Measurements from ENCODE around the gene SERPINA12.
A peak's percentile ranks its signal among the peaks of the same experiment; 100 is the strongest.

The SERPINA12 gene, protein sequence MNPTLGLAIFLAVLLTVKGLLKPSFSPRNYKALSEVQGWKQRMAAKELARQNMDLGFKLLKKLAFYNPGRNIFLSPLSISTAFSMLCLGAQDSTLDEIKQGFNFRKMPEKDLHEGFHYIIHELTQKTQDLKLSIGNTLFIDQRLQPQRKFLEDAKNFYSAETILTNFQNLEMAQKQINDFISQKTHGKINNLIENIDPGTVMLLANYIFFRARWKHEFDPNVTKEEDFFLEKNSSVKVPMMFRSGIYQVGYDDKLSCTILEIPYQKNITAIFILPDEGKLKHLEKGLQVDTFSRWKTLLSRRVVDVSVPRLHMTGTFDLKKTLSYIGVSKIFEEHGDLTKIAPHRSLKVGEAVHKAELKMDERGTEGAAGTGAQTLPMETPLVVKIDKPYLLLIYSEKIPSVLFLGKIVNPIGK

DNA sequence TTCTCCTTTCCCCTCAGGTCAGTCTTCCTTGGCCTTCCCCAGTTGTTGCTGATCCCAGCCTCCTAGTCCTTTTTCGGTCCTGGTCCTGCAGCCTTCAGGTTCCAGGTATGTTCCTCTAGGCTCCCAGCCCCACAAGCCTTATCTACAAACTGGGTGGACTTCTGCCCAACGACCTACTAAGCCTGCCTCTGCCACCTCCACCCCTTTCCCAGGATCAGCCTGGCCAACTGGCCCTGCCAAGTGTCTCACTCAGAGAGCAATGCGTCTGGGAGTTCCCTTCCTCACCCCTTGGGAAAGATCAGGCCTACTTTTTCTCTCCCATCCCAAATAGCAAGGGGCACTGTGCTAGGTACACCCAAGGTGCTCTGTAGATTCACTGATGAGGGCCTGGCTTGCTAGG lies at the start of gene SERPINA12:
Gene SERPINA12, minus strand, starts transcription at position 114 of the 400 bp plus-strand sequence. CDS start 11,072 bp downstream, outside the sequence.
- no peak for DNase-seq

DNA sequence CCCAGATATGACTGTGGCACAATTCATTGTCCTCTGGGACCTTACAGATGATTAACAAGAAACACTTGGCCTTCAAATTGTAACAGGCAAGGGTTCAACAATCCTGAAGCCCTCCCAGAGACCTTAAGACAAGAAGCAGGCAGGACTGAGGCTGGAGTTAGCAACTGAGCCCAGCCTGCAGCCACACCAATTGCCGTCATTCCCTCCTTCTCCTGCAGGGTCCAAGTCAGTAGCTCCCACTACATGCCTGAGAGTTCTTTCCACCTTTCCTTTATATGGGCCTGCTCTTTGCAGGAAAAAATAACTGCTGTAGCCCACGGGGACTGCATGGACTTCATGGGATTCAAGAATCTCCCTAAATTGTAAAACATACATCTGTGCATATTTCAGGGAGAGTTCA lies 49.6 kb upstream of the SERPINA12 start:
- DNase-seq = no peak

DNA sequence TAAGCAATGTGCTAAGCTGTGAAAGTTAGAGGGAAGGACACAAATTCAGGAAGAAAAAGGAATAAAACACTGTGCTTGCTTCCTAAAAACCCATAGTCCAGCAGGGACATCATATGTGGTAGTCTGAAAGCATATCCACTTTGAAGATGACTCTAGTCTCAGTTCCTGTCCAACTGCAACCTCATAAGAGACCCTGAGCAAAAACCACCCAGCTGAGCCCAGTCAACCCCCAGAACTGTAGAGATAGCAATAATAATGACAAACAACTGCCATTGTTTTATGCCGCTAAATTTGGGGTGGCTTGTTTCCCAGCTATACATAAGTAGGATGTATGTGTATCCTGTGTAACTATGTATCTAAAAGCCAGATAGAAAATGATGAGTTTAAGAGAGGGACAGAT lies 48.1 kb upstream of the SERPINA12 start:
- no peak for DNase-seq

DNA sequence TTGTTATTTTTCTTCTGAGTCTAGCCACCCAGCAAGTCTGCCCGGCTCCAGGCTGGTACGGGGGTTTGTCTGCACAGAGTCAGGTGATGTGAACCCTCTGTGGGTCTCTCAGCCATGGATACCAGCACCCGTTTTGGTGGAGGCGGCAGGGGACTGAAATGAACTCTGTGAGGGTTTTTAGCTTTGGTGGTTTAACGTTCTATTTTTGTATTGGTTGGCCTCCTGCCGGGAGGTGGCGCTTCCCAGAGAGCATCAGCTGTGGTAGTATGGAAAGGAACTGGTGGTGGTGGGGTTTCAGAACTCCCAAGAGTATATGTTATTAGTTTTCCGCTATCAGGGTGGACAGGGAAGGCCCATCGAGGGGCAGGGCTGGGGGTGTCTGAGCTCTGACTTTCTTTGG lies 46.7 kb upstream of the SERPINA12 start:
- no peak for DNase-seq

DNA sequence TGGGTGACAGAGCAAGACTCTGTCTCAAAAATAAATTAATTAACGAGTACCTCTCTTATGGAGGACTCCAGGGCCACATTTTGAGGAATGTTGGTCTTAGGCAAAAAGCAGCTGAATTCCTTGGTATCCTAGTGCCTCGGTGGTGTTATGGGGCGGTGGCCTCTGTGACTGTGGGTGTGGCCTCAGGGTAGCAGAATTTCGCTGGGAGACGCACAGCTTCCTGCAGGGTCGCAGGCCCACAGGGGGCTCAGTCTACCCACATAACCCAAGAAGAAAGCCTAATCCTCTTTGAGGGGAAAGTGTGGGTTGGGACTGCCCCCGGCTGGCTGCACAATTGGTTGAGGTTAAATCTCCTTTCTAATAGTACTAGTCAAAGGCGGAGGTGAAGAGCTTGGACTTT lies 40.8 kb upstream of the SERPINA12 start:
- DNase-seq = no peak

GRCh38 chr14:94548999-94549985 lies 40.0 kb upstream of the SERPINA12 start:
- peak; percentile 40 for DNase-seq

- no peak for DNase-seq
Measured at GRCh38 chr14:94548131-94548998, 39.1 kb upstream of the SERPINA12 start.

- no peak for DNase-seq
Measured at GRCh38 chr14:94547726-94548125, 38.5 kb upstream of the SERPINA12 start.

GRCh38 chr14:94547151-94547680 lies 37.9 kb upstream of the SERPINA12 start:
- DNase-seq = no peak

DNA sequence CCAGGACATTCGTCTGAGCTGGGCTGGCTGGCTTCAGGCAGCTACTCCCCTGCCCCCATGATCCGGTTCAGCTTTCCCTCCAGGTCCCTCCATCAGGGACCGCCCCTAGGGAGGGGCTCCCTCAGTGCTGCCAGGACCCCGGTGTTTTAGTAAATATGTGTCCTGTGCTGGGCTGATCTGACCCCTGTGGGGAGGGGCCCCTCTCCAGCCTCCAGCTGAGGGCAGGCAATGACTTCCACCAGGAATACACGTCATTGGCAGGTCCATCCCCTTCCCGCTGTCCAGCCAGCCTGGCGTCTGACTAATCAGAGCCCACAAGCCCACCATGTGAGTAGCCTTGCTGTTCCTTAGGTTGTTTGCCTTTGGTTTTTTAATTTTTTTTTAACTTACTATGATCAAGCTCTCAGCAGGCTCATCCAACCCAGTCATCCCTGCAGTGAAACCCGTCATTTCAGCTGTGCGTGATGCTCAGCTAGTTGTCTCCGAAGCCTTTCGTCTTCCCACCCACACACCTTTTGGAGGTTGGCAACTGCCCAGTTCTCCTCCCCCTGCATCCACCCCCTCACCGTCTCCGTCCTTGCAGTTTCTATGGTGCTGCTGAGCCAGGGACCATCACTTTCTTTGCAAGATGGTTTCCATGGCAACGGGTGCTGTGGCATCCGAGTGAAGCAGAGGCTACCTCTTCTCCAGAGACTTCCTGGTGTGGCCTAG lies 36.0 kb upstream of the SERPINA12 start:
- no peak for DNase-seq

- no peak for DNase-seq
Measured at GRCh38 chr14:94544726-94545125, 35.5 kb upstream of the SERPINA12 start.

GRCh38 chr14:94543449-94544124 lies 34.3 kb upstream of the SERPINA12 start:
- no peak for DNase-seq

- no peak for DNase-seq
Measured at GRCh38 chr14:94542811-94543440, 33.7 kb upstream of the SERPINA12 start.

- no peak for DNase-seq
Measured at GRCh38 chr14:94542111-94542810, 33.0 kb upstream of the SERPINA12 start.

DNA sequence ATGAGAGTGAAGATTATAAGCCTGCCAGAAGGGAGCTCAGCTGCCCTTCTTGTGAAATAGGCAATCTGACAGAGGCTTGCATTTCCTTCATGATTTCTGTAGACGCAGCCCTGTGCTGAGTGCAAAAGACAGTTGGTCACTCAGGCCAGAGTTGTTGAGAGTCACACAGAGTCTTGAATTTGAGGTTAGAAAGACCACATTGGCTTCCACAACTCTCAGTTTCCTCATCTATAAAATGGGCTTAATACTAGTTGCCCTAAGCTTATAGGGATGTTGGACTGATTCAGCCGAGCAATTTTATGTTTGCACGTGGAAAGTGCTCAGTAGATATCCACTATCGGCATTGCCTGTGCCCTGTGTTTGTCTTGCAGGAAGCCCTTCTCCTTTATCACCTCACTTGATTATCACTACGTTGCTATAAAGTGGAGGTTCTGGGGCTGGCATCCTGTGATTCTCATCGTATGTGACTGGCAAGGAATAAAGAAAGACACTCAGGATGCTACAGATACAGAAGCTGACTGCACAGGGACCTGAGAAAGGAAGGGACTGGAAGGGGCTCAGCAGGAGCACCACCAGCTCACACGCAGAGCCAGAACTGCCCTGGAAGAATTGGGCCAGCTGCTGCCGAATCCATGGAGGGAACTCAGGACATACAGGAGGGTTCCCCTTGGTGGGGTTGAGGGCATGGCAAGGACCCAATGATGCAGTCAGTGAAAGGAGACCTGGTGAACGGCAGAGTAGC lies 32.1 kb upstream of the SERPINA12 start:
- DNase-seq = no peak

DNA sequence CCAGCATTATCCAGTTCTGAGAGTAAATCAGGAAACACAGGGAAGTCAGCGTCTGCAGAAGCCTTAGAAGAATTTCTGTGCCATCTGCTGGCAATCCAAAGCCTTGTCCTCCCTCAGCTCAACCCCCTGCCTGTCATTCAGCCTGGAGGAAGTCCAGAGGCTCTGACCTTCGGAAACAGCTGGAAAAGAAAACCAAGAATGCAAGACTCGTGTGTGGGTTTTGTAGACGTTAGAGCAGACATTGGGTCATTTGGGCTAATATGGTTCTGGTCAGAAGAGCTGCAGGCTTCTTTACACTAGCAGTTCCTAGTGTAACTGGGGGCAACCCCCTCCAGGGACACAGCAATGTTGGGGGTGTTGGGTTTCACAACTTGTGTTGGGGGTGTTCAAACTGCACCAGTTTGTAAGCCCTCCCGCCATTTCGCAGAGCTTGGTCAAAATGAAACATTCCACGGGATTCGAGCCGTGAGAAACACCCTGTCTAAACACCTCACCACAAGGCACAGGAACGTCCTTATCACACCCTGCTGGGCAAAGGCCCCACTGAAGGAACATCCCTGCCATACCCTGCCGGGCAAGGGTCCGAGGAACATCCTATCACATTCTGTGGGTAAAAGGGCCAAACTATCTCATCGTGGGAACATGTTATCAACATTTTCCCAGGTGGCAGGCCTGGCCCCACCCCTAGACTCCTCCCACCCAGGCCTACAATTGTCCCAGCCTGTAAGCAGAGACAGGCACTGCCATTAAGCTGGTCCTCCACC lies 30.9 kb upstream of the SERPINA12 start:
- DNase-seq = no peak

GRCh38 chr14:94539181-94539580 lies 29.9 kb upstream of the SERPINA12 start:
- DNase-seq = no peak

DNA sequence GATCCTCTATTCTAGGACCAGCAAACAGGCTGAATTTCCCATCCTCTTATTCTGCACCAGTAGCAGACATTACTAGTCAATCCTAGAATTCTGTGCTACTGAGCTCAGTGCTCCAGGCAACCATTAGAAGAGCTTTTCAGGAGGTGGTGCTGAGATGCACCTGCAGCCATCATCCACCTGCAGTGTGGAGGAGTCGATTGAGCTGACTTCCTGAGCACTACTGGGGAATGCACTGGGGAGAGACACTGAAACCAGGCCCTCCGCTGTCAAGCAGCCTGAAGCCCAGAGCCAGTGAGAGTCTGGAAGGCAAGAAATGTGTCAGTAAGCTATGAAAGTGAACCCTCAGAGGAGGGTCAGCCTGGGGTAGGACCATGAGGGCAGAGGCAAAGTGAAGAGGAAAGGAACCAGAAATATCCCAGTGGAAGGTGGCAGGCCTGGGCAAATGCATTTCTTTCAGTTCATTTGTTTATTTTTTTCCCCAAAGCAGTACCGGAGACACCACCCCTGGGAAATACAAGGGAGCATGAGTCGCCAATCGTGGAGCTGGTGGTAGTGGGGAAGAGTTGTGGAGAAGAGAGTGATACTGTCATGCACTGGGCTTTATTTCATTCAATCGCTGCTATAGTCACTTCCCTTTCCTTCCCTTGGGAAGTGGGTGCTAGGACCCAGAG lies 28.9 kb upstream of the SERPINA12 start:
- DNase-seq = no peak

Data from CD4-positive, alpha-beta T cell treated with Interleukin-17A for 1 hour (primary cell).